CD4-positive, alpha-beta T cell treated with Interferon alpha-2 for 1 hour (primary cell): ENCODE results near the gene FAIM2.

Experiments used
- DNase-seq, 2 donors: peaks; one replicate each; pipeline ENCODE4 v3.0.0-alpha.2; 2020 to 2022

FAIM2 gene

GRCh38 chr12:49818241-49818895 is 85.3 kb downstream of the FAIM2 start:
- no peak for DNase-seq
